Uterus (tissue), 2 donors: ENCODE results near the gene CD164L2.

Source experiments
- POLR2A ChIP-seq, 2 donors: fragments of 450-650 bp; IDR thresholded peaks; one replicate each; pipeline ENCODE4 v1.6.1; 2016; ENCODE audit warnings: antibody characterized with exemption in 2 of 2, mild to moderate bottlenecking in 1 of 2, moderate library complexity in 1 of 2
- TF ChIP-seq, protein P1 (sequence below), 4 experiments: fragments of 200-600 bp in 2 of 4; fragments of 450-650 bp in 2 of 4; sonication (generic) in 2 of 4; IDR thresholded peaks; one replicate each; pipeline ENCODE4 v1.5.1; 2016 to 2019; ENCODE audit warnings: antibody characterized with exemption in 4 of 4, mild to moderate bottlenecking in 2 of 4, moderate library complexity in 1 of 4

DNA sequence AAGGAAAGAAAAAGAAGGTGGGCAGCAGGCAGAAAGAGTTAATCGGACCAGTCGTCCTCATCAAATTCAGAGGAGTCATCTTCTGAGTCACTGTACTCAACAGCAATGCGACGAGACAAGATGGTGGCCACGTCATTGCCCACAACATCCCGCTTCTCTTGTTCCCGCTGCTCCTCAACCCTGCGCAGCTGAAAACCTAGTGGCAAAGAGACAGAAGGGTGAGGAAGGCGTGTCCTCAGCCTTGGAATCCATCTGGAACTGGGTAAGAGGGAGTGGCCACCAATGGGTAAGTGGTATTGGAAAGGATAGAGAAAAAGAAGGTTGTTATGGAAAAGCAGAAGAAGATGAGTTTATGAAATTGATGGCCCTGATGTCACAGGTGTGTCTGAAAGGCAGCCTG lies 25.0 kb upstream of the CD164L2 start:
- TF ChIP-seq, protein P1, sequence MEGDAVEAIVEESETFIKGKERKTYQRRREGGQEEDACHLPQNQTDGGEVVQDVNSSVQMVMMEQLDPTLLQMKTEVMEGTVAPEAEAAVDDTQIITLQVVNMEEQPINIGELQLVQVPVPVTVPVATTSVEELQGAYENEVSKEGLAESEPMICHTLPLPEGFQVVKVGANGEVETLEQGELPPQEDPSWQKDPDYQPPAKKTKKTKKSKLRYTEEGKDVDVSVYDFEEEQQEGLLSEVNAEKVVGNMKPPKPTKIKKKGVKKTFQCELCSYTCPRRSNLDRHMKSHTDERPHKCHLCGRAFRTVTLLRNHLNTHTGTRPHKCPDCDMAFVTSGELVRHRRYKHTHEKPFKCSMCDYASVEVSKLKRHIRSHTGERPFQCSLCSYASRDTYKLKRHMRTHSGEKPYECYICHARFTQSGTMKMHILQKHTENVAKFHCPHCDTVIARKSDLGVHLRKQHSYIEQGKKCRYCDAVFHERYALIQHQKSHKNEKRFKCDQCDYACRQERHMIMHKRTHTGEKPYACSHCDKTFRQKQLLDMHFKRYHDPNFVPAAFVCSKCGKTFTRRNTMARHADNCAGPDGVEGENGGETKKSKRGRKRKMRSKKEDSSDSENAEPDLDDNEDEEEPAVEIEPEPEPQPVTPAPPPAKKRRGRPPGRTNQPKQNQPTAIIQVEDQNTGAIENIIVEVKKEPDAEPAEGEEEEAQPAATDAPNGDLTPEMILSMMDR (IDR thresholded peaks at IDR 0.05) = no peak
- TF ChIP-seq POLR2A (IDR thresholded peaks at IDR 0.05) = no peak
